Measurements from ENCODE around the gene PLD1.

The PLD1 gene

GRCh38 chr3:171687581-171687980, 122.7 kb downstream of the PLD1 start:
- DNase-seq, result no peak

- no peak for DNase-seq
Measured at GRCh38 chr3:171687064-171687463, 123.2 kb downstream of the PLD1 start.

- DNase-seq, result no peak
Measured at GRCh38 chr3:171685116-171685895, 125.0 kb downstream of the PLD1 start.

- no peak for DNase-seq
Measured at GRCh38 chr3:171684221-171684620, 126.1 kb downstream of the PLD1 start.

GRCh38 chr3:171682743-171683142, 127.5 kb downstream of the PLD1 start:
- no peak for DNase-seq

GRCh38 chr3:171680726-171681411, 129.4 kb downstream of the PLD1 start:
- no peak for DNase-seq

- DNase-seq, result peak; percentile 42
Measured at GRCh38 chr3:171678971-171679492, 131.3 kb downstream of the PLD1 start.

GRCh38 chr3:171677706-171678105, 132.6 kb downstream of the PLD1 start:
- no peak for DNase-seq

GRCh38 chr3:171676601-171677175, 133.6 kb downstream of the PLD1 start:
- no peak for DNase-seq

- DNase-seq, result no peak
Measured at GRCh38 chr3:171673951-171674350, 136.3 kb downstream of the PLD1 start.

GRCh38 chr3:171672538-171672937, 137.7 kb downstream of the PLD1 start:
- DNase-seq, result no peak

- DNase-seq, result no peak
Measured at GRCh38 chr3:171672124-171672523, 138.2 kb downstream of the PLD1 start.

- no peak for DNase-seq
Measured at GRCh38 chr3:171671709-171672108, 138.6 kb downstream of the PLD1 start.

- no peak for DNase-seq
Measured at GRCh38 chr3:171666516-171666915, 143.8 kb downstream of the PLD1 start.

GRCh38 chr3:171663805-171664204, 146.5 kb downstream of the PLD1 start:
- DNase-seq, result no peak

GRCh38 chr3:171661484-171661883, 148.8 kb downstream of the PLD1 start:
- no peak for DNase-seq

GRCh38 chr3:171660188-171660587, 150.1 kb downstream of the PLD1 start:
- no peak for DNase-seq

- no peak for DNase-seq
Measured at GRCh38 chr3:171658841-171659240, 151.4 kb downstream of the PLD1 start.

GRCh38 chr3:171654809-171655208, 155.5 kb downstream of the PLD1 start:
- DNase-seq, result no peak

GRCh38 chr3:171654326-171654725, 156.0 kb downstream of the PLD1 start:
- DNase-seq, result no peak

- DNase-seq, result no peak
Measured at GRCh38 chr3:171653701-171654100, 156.6 kb downstream of the PLD1 start.

- no peak for DNase-seq
Measured at GRCh38 chr3:171652932-171653331, 157.4 kb downstream of the PLD1 start.

GRCh38 chr3:171649911-171650592, 160.2 kb downstream of the PLD1 start:
- DNase-seq, result no peak
